NCI-H2171 treated with DMSO at 0.1 percent for 48 hours (cell line): ENCODE data around the gene PDZD2.
"Not testable (repeated sequence)": the region's sequence is repeated elsewhere in the genome, so short reads cannot be mapped to it uniquely, and the experiment has no call there.

Experiments used
- DNase-seq: peaks from one replicate; lab custom pipeline; 2025; lab: John Stamatoyannopoulos, UW

PDZD2 gene

DNA sequence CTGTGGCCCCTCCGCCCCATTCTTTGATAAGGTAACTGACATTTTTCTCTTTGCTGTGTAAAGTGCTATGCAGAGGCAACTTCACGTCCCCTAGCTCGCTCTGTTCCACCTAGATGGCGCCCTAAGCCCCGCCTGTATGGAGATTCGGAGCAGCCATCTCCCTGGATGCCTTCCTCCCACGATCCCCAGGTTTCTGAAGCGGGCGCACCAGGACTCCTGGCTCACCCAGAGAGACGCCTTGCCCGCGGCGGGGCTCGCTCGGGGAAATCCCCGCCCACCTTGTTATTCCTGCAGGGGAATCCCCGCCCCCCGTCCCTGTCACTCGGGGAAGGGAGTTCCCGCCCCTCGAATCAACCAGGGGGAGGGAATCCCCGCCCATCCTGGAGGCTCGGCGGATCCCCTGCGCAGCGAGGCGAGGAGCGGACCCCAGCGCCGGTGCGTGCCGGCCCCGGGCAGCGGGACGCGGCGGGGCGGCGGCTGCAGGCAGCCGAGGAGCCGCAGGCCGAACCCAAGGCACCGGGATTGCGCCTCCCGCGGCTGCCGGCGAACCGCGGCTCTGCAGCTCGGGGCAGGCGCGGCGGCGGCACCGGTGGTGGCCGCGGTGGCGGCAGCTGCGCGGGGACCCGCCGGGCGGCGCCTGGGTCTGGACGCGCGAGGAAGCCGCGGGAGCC, at the start of gene PDZD2:
PDZD2 (plus strand) TSS at position 384 of the 671 bp plus-strand sequence.
- DNase-seq: peak; percentile 94

DNA sequence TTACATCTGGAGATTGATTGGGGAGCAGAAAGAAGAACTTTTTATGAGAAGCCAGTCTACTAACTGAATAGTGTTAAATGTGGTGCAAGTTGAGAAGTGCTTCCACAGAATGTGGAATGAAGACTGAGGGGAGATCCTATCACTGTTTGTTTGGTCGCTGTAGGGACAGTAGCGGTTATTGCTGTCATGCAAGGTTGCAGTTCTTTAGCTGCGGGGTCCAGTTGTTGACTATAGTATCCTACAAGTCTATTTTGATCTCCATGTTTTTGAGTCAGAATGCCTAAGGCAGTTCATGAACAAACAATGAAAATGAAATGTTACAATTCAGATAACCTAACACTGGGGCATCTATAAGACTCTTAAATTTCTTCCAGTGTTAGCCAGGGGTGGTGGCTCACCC, 45.3 kb upstream of the PDZD2 start:
- no peak for DNase-seq

DNA sequence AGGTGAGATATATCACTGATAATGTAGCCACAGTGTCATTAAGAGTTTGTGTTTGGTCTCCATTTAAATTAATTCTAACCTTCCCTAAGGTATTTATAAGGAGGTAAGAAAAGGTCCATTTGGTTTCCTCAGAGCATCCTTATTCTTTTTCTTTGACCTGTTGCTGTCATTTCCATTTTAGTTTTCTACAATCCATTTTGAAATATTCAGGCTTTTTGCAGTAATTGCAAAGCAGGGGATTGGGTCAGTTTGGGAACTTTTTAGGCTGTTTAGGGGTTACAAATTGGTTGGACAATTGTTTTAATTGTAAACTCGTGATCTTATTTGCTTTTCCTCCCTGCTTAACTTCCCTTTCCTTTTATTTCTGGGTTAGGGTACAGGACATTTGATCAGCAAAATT, 42.6 kb upstream of the PDZD2 start:
- DNase-seq: no peak

DNA sequence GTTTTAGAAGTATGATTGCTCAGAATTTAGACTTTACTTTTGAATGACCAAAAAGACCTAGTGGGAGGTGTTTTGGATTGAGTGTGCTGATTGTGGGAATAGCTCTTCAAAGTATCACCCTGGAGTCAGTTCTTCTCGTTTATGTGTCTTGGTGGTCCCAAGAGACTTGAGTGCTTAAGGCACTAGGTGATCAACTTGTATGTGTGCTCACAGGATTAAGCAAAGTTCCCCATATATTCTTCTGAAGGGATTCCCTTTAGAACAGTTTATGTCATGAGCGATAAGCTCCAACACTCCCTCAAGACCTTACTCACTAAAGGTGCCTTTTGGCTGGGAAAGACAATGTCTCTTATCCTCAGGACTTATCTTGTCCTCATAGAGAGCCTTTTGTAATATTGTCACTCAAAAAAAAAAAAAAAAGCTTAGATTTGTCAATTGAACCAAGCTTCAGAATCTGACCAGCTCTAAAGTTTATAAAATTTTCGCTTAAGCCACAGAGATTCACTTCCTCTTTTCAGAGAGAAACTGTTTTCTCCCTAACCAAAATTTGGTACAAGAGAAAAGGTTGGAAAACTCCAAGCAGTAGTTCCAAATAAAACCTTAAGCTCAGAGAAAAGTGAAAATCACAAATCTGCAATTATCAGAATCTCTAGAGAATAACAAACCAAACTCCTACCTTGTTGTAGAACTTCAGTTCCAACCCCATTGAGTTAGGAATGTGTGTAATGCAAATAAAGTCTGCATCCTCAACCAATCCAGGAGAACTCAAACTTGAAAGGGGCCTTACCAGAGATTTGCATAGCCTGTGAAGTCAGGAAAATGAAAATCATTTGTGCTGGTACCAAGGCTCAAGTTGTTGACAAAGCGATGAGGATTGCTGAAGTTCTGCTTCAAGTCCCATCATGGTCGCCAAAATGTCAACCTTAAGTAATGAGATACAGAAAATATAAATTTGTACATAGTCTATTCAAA, 40.0 kb upstream of the PDZD2 start:
- DNase-seq: no peak

DNA sequence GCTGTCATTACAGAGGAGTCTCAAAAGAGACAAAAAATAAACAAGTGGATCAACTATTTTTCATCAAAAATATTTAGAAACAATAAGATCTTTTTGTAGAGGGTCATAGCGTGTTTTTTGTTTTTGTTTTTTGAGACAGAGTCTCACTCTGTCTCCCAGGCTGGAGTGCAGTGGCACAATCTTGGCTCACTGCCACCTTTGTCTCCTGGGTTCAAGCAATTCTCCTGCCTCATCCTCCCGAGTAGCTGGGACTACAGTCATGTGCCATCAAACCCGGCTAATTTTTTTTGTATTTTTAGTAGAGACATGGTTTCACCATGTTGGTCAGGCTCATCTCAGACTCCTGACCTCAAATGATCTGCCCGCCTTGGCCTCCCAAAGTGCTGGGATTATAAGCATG, 36.6 kb upstream of the PDZD2 start:
- not testable (repeated sequence) for DNase-seq

DNA sequence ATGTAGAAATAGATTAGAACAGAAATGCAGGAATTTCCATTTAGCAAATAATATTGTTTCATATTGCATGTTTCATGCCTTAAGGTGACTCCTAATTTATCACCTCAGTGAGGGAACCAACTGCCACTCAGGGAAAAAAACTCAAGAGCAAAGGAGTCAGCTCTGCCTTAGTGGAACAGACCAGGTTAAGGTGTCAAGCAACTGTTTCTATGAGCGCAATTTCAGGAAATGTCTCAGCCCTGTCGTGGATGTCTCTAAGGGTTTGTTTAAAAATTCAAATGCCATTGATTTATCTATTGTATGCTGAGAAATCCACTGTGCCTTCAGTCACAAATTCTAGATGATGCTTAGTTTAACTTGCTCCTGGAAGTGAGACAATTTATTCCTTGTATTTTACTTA, 34.7 kb upstream of the PDZD2 start:
- no peak for DNase-seq

DNA sequence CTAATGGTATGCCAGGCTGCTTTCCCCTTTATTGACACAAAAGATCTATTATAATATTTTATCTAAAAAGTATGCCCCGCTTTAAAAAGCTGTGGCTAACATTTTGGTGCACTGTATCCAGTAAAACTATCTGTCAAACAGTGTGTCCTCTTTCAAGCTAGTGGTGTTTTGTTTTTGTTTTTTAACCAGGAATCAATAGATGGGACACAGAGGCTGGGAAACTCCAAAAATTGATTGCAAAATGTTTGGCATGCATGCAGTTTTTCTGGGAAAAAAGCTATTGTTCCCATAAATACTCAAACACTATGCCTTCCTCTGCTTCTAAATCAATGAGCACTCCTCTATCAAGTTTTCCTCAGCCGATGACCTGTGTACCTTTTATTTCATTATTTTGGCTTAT, 34.3 kb upstream of the PDZD2 start:
- DNase-seq: no peak

DNA sequence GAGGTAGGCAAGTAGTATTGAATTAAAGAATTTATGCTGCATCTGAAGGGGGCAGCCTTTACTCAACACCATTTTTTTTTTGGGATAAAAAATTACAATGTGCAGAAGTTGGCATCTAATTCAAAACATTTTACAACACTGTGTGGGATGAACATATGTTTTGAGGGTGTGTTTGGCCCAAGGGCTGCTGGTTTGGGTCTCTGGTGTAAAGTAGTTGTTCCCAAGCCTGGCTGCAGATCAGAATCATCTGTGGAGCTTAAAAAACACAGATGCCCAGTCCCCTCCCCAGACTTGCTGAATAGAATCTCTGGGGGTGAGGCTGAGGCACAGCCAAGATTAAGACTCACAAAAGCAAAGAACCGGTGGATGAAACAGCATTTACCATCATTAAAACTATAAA, 33.0 kb upstream of the PDZD2 start:
- DNase-seq: no peak

DNA sequence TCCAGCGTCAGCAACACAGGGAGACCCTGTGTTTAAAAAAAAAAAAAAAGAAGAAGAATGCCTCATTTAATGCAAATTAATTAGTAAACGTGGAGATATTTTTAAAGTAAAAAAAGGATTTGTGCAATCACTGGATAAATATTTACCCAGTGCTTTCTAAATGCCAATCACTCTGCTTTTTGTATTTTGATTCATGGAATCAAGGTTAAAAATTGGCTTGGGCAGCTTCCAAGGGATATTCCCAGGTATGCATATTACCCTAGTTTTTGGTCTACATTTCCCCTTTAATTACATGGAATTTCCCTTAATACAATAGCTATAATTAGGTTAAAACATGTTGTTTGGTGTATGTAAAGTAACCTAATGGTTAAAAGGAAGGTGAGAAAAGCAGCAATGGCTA, 31.4 kb upstream of the PDZD2 start:
- no peak for DNase-seq

DNA sequence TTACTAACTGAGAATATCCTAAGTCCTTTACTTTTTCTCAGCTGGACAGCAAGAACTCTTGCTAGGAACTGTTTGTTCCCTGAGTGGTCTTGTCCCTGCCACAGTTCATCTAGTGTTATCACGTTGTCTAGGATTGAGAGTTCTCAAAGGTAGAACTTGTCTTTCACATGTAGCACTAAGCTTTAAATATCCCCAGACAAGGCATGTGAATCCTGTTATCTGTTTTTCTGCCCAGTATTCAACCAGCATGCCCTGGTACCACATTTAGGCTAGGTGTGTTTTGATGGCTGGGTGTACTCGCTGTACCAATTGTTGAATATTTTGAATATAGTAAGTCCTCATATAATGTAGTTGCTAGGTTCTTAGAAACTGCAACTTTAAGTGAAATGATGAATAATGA, 27.9 kb upstream of the PDZD2 start:
- DNase-seq: no peak

DNA sequence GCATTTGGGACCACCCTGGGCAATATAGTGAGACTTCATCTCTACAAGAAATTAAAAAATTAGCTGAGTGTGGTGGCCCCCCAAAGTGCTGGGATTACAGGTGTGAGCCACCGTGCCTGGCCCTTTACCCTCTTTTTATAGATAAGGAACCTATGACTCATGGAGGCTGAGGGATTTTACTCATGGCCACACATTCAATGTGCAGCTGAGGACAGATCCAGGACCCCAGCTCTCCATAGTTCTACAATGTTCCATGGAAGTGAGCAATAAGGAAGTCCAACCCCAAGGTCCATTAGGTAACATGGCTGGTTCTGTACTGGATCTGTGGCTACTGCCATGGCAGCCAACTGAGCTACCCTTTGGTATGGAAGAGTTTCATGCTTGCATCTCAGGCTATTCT, 25.3 kb upstream of the PDZD2 start:
- no peak for DNase-seq

DNA sequence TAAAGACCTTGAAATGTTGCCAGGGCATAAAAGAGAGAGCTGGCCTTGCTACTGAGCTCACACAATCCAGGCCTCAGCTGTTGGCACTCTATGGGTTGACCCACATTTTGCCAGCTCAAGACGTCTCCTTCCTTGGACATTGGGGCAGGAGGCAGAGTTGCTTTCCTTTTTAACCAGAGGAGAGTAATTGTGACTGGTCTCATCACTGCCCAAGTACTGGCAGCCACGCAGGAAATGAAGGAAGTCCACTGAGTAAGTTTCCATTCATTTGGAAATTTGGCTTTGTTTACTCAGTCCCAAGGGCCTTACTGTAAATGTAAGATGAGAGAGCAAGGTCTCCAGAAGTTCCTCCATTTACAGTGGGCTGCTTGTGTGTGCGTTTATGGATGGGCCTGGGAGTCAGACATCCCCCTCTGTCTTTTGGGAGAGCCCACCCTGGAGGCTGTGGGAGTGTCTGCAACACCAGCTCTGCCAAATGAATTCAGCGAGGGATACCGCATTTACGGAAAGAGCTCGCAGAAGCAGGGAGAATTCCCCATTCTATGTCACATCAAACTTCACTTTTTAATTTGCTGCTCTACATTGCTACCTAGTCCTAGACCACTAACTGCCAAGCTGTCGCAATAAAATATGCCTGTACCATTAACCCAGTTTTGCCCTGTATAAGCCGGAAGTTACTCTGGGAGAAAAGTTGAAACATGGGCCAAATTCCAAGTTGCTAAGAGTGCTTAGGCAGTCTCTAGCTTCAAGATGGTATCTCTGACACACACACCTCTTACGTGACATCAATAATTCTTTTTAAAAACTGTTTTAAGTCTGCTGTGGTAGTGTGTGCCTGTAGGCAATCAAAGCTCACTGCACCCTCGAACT, 24.5 kb upstream of the PDZD2 start:
- DNase-seq: no peak

DNA sequence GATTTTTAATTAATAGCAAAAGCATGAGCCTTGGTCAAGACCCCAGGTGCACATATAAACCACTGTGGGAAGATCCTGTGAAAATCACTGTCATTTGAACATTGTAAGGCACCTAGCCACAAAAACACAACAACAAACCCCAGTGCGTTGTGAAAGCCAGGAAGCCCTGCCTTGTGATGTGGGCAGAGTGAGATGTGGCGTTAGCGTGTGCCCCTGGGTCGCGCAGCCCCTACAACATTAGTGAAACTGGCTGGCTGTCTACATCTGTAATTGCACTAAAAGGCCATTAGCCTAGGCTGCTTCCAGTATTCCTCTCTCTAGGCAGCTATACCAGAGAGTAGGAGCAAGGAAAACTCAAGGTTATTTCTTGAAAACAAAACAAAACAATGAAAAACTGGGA, 21.1 kb upstream of the PDZD2 start:
- no peak for DNase-seq

DNA sequence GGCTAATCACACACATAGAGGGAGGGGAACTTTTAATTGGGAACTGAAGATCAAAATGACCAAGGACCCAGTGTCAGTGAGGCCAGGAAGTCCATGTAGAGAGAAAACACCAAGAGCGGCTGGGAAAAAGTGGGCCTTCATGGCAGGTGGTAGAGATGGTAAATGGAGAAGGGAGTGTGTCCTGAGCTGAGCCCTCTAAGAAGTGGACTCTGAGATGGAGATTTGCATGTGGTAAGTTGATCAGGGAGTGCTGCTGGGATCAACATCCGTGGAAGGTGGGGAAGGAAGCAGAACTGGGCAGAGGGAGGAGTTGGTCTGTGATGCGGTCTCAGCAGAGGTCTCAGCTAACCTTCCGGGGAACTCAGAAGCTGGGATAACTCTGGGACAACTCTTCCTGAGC, 18.9 kb upstream of the PDZD2 start:
- no peak for DNase-seq

DNA sequence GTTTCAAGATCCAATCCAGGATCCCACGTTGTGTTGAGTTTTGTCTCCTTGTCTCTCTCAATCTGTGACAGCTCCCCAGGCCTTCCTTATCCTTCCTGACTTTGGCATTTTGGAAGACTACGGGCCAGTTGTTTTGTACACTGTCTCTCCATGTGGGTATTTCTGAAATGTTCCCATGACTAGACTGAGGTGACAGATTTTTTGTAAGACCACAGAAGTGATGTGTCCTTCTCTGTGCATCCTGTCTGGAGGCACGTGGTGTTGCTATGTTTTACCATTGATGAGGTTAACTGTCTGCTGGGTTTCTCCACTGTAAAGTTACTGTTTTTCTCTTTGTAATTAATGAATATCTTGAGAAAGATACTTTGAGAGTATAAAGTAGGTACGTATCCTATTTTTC, 15.7 kb upstream of the PDZD2 start:
- DNase-seq: no peak

DNA sequence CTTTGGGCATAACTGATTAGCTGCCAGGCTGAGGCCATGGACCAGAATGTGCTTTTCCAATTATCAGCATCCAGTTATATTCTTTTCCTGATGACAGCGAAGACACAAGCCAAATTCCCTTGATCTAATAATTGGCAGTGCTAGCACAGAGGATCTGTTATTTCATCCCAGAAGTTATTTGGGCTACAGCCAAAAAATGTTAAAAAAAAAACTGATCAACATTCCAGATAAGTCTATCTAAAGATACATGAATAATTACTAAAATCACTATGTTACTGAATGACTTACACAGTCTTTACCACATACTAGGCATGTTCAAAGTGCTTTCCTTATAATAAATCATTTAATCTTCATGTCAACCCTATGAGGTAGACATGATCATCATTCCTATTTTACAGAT, 13.5 kb upstream of the PDZD2 start:
- DNase-seq: no peak

DNA sequence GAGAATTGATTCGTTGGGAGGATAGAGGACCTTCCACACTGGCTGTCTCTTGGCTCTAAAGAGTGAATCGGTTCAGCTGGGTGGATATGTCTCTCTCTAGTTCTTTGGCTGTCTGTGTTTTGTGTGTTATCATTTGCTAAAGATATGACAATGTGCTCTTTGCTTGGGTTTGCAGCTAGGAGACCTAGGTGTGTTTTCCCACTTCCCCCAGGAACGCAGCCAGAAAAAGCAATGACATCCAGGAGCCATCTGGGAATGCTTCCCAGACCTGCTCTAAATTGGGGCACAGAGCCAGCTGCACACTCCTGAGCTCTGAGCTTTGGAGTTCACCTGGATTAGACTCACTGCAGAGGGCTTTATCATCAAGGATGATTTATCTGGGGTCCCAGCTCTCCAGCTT, 12.8 kb upstream of the PDZD2 start:
- DNase-seq: peak; percentile 69

DNA sequence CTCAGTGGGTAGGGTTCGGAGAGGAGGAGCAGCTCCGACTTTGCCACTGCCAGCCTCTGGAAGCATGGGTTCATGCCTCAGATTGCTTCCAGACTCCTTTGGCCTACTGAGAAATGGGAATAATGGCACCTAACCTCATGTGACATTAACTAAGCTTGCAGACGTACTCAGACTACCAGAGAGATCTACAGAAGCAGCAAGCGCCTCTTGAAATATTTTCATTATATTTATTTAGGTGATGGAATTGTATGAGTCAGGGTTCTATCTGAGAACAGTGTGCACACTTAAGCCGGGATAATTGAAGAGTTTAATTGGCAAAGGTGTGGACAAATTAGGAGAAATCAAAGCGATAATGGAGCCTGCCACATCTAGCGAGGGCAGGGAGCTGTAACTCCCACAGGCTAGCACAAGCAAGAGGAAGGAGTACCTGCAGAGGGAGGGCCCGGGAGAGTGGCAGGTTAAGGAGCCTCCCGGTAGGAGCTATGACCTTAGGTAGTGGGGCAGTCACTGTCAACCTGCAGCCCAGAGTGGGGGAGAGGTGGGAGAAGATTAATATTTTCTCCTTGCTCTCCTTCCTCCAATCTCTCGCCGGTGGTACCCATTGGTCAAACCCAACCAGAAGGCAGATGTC, 12.2 kb upstream of the PDZD2 start:
- DNase-seq: no peak

DNA sequence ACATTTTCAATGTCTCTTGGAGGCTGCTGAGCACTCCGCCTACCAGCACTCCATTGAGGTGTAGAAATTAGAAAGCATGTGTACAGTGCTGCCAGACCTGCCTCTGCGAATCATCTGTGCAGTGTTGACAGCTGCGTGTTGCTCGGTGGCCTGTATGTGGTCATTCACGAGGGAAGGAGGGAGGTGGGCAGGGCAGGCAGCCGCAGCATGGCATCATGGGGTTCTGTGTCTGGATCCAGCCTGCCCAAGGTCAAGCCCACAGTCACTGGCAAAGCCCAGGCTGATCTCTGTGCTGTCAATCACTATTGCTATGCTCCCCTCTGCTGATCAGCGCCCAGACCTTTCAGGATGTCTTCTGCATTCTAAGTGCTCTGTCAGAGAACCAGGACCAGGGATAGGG, 8.0 kb upstream of the PDZD2 start:
- no peak for DNase-seq

DNA sequence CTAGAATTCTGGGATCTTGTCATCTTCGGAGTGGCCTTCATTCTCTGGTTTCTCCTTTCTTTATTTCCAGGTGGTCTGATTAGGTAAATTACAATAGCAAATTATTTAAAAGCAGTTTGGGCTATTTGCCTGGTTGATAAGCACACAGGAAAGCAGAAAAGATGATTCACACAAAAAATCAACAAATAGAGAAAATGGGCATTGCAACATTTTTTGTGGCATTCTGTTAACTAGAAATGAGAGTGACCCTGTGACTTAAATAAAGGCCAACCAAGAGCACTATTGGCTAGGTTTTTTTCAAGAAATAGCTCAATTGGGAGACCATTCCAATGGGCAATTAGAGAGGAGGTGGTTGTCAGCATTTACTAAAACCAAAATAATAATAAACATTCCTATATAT, 6.5 kb upstream of the PDZD2 start:
- DNase-seq: no peak

DNA sequence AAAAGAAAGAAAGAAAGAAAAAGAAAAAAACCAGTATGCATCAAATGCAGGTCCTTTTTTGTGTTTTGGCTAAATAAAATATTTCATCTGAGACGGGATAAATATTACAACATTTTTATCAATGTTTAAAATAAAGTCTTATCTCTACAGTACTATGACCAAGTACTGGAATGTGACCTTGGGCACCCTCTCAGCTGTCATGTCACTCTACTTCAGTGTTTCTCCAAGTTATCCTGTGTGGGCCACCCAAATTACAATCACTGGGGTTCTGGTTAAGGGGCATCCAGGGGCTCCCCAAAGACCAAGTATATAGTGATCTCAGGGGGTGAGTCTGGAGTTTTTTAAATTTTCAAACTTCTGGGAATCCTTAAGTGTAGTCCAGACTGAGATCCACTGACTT, 3.5 kb upstream of the PDZD2 start:
- DNase-seq: no peak

DNA sequence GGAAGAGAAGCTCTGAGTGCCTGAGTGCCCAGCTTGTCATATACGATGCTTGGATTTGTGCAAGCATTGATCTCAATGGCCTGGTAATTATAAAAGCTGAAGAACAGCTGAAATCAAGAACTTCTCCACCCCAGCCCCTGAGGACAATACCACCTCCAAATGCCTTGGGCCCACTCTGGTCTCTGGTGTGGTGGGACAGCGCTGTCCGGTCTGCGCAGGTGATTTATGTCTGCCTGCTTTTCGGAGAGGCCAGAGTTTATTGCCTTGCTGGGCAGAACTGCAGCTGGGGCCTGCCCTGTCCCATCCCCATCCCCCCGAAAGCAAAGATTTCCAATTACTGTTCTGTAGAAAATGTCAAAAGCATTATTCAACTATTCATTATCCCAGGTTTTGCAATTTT, 1.1 kb upstream of the PDZD2 start:
- DNase-seq: no peak
